ENCODE data around the gene RASA2.
"Not testable (repeated sequence)": the region's sequence is repeated elsewhere in the genome, so short reads cannot be mapped to it uniquely, and the experiment has no call there.

GRCh38 chr3:141628868-141629441, 142.1 kb downstream of the RASA2 start:
- TF ChIP-seq POLR2A (IDR thresholded peaks at IDR 0.05; ENCODE audit: low read depth, low read length); MAZ (IDR thresholded peaks at IDR 0.05; ENCODE audit: borderline replicate concordance, low read depth, low read length); SMC3 (IDR thresholded peaks at IDR 0.05; ENCODE audit: low read depth, low read length); RCOR1 (IDR thresholded peaks at IDR 0.05; ENCODE audit: insufficient replicate concordance, low read length): not testable (repeated sequence)
- TF ChIP-seq, protein P1, sequence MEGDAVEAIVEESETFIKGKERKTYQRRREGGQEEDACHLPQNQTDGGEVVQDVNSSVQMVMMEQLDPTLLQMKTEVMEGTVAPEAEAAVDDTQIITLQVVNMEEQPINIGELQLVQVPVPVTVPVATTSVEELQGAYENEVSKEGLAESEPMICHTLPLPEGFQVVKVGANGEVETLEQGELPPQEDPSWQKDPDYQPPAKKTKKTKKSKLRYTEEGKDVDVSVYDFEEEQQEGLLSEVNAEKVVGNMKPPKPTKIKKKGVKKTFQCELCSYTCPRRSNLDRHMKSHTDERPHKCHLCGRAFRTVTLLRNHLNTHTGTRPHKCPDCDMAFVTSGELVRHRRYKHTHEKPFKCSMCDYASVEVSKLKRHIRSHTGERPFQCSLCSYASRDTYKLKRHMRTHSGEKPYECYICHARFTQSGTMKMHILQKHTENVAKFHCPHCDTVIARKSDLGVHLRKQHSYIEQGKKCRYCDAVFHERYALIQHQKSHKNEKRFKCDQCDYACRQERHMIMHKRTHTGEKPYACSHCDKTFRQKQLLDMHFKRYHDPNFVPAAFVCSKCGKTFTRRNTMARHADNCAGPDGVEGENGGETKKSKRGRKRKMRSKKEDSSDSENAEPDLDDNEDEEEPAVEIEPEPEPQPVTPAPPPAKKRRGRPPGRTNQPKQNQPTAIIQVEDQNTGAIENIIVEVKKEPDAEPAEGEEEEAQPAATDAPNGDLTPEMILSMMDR (conservative IDR thresholded peaks at IDR 0.05; ENCODE audit: low read depth, low read length), result not testable (repeated sequence)
